ENCODE results near the gene CERT1.

GRCh38 chr5:75387806-75388205, 123.6 kb downstream of the CERT1 start:
- no peak for TF ChIP-seq CTCF (conservative IDR thresholded peaks at IDR 0.05)
- TF ChIP-seq EZH2 (IDR thresholded peaks at IDR 0.05; ENCODE audit: low read depth): no peak

Measured in PC-9 (cell line).